Endothelial cell of umbilical vein (primary cell): ENCODE results near the gene PFKP. TPM values are rescaled to one million over a fixed set of nuclear protein-coding genes. Genes with fewer than 3 reads are reported as not detected.
A peak's percentile ranks its signal among the peaks of the same experiment; 100 is the strongest.

Source experiments
- BruUV-seq: library from RNA; stranded (reverse); fragments of 400-500 nt; replicated peaks from 2 replicates; lab custom pipeline; 2021; lab: Mats Ljungman, UMichigan
- CTCF ChIA-PET: fragments of 300-600, 350-600 bp; sonication (Branson Sonifier 250); formaldehyde crosslinking; loops from one replicate; lab custom pipeline; 2021; ENCODE audit warnings: antibody characterized with exemption, inconsistent platforms; lab: Charles Lee
- POLR2A ChIA-PET: fragments of 300-600, 350-600 bp; sonication (Branson Sonifier 250); formaldehyde crosslinking; loops from one replicate; lab custom pipeline; 2021; ENCODE audit warnings: antibody characterized with exemption, inconsistent platforms; lab: Charles Lee
- DNase-seq: peaks from one replicate; pipeline ENCODE4 v3.0.0-alpha.2; 2011; ENCODE audit warnings: low read depth, low spot score
- FAIRE-seq: peaks from 2 replicates; lab custom pipeline; 2011; peaks lifted over from hg19 to GRCh38; lab: Jason Lieb, UNC
- H2AFZ ChIP-seq: 2 replicates; pipeline ENCODE4 v1.6.0; 2012; ENCODE audit warnings: low read depth, low read length, control low read depth, inconsistent platforms
- H3K27ac ChIP-seq: 2 replicates; pipeline ENCODE4 v1.5.1; 2011; ENCODE audit warnings: low read depth, mild to moderate bottlenecking, control low read depth, low read length, moderate library complexity; ENCODE audit not compliant: insufficient read depth
- H3K27me3 ChIP-seq, 2 experiments: 2 replicates each; pipeline versions ENCODE4 v1.6.0 to v1.6.1; 2011; ENCODE audit warnings: low read length in 2 of 2, mixed read lengths in 1 of 2; ENCODE audit not compliant: control insufficient read depth in 2 of 2, insufficient read depth in 2 of 2
- H3K36me3 ChIP-seq, 2 experiments: 2 replicates in 1 of 2; 3 replicates in 1 of 2; pipeline ENCODE4 v1.5.1; 2011; ENCODE audit warnings: low read length in 2 of 2, mild to moderate bottlenecking in 1 of 2, moderate library complexity in 1 of 2; ENCODE audit not compliant: control insufficient read depth in 2 of 2, insufficient read depth in 2 of 2; ENCODE audit errors: extremely low read depth in 1 of 2
- H3K4me1 ChIP-seq: 3 replicates; pipeline ENCODE4 v1.5.1; 2011; ENCODE audit warnings: mild to moderate bottlenecking, low read length; ENCODE audit not compliant: control insufficient read depth, insufficient read depth; ENCODE audit errors: extremely low read depth
- H3K4me2 ChIP-seq: 2 replicates; pipeline ENCODE4 v1.6.1; 2011; ENCODE audit warnings: low read length, control low read depth, mixed read lengths; ENCODE audit not compliant: insufficient read depth
- H3K4me3 ChIP-seq, 3 experiments: fragments of 200-600 bp in 1 of 3; sonication (generic), shearing (Covaris generic) in 1 of 3; replicated peaks in 1 of 3; 2 replicates each; pipeline ENCODE4 v1.5.1; 2011 to 2016; ENCODE audit warnings: control low read depth in 3 of 3, low read length in 3 of 3, mild to moderate bottlenecking in 2 of 3, inconsistent platforms in 1 of 3, low read depth in 1 of 3, moderate library complexity in 1 of 3; ENCODE audit not compliant: insufficient read depth in 1 of 3
- H3K79me2 ChIP-seq: 2 replicates; pipeline ENCODE4 v1.6.0; 2012; ENCODE audit warnings: low read length, inconsistent platforms; ENCODE audit not compliant: control insufficient read depth, insufficient read depth
- H3K9ac ChIP-seq: replicated peaks from 2 replicates; pipeline ENCODE3; 2011; ENCODE audit warnings: low read length, control low read depth; ENCODE audit not compliant: insufficient read depth; ENCODE audit errors: extremely low read depth
- H3K9me1 ChIP-seq: replicated peaks from 3 replicates; pipeline ENCODE4 v1.6.0; 2011; ENCODE audit warnings: mild to moderate bottlenecking, low read length; ENCODE audit not compliant: control insufficient read depth, insufficient read depth; ENCODE audit errors: extremely low read depth
- H3K9me3 ChIP-seq: replicated peaks from 2 replicates; pipeline ENCODE4 v1.5.1; 2012; ENCODE audit warnings: low read length, inconsistent platforms; ENCODE audit not compliant: control insufficient read depth, insufficient read depth
- H4K20me1 ChIP-seq: replicated peaks from 2 replicates; pipeline ENCODE3; 2011; ENCODE audit warnings: mild to moderate bottlenecking, low read length; ENCODE audit not compliant: control insufficient read depth, insufficient read depth; ENCODE audit errors: extremely low read depth
- FOS ChIP-seq: IDR thresholded peaks from 2 replicates; pipeline ENCODE4 v1.6.1; 2011; ENCODE audit warnings: mild to moderate bottlenecking, low read length, moderate library complexity, borderline replicate concordance; ENCODE audit not compliant: insufficient read depth
- JUN ChIP-seq: IDR thresholded peaks from 2 replicates; pipeline ENCODE4 v1.6.1; 2011; ENCODE audit warnings: borderline replicate concordance, low read depth; ENCODE audit not compliant: insufficient read length, insufficient read depth
- POLR2AphosphoS5 ChIP-seq: IDR thresholded peaks from 2 replicates; pipeline ENCODE4 v1.6.1; 2012; ENCODE audit warnings: low read depth, mild to moderate bottlenecking, control low read depth, low read length, moderate library complexity; ENCODE audit not compliant: insufficient read depth
- dilution Hi-C: fragments of 300-500 bp; cut with MboI; formaldehyde crosslinking; loops from one replicate; pipeline ENCODE4 v1.15.0; 2019; ENCODE audit warnings: low sequenced_read_pairs; ENCODE audit not compliant: extremely low pct_ligation_motif_present
- intact Hi-C: fragments of 100-400 bp; cut with micrococcal nuclease; formaldehyde crosslinking; loops from one replicate; pipeline ENCODE4 v1.10.0; 2022
- polyA plus RNA-seq, 4 experiments: library from polyadenylated mRNA; depleted of rRNA in 3 of 4; stranded (reverse) in 3 of 4; unstranded in 1 of 4; fragments of >200 nt; gene quantifications; 2 replicates each; pipeline versions ENCODE4 v1.2.1 to v1.2.3, GENCODE V29; 2011 to 2012; ENCODE audit warnings: missing spikeins in 1 of 4
- total RNA-seq: library from RNA; stranded (reverse); gene quantifications from 2 replicates; pipeline ENCODE4 v1.2.3, GENCODE V29; 2021

Gene PFKP
- total and polyA plus RNA-seq, 2 donors (not counting 3 experiments of a cell fraction or from before 2014, with no cell fraction given): 185 to 359 TPM

DNA sequence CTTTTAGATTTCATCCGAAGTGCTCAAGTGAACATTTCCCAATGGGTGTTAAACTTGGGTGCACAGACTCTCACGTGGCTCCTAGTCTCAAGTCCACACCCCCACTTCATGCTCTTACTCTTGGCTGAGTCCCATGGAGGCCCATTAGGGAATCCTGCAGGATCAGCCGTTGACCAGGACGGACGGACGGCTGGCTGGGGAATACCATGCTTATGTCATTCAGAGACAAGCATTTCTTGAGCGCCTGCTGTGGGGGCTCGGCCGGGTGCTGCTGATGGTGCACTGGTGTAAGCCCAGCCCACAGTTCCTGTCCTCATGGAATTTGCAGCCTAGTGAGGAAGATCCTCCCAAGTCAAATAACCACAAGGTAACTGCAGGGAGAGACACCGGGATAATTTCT, 60.6 kb downstream of the PFKP start:
- no TSS peak for BruUV-seq
- dilution Hi-C loops (no loop called here), intact Hi-C loops (no loop called here)
- DNase-seq (no peak), FAIRE-seq (no peak)
- TF ChIP-seq JUN (no peak), POLR2AphosphoS5 (peak; percentile 1)
- H3K9ac ChIP-seq: no peak overlapping the region
- H3K79me2 ChIP-seq: peaks cover 20% of the 10 kb centered on the region
- H3K4me2 ChIP-seq: no peak overlapping the region
- H3K27ac ChIP-seq: no peak overlapping the region
- no peak overlapping the region for H3K4me3 ChIP-seq
- peaks cover 4% of the 10 kb centered on the region for H3K4me1 ChIP-seq
- H3K36me3 ChIP-seq: peaks cover 22 to 61% of the 10 kb centered on the region in 2 experiments
- POLR2A ChIA-PET: no interaction called here
- H3K9me3 ChIP-seq: no peaks in the 10 kb centered on the region
- H3K9me1 ChIP-seq: no peaks in the 10 kb centered on the region
- H2AFZ ChIP-seq: no peak overlapping the region
- no peaks in the 10 kb centered on the region for H3K27me3 ChIP-seq
- CTCF ChIA-PET: no interaction called here
- H4K20me1 ChIP-seq: no peaks in the 10 kb centered on the region

DNA sequence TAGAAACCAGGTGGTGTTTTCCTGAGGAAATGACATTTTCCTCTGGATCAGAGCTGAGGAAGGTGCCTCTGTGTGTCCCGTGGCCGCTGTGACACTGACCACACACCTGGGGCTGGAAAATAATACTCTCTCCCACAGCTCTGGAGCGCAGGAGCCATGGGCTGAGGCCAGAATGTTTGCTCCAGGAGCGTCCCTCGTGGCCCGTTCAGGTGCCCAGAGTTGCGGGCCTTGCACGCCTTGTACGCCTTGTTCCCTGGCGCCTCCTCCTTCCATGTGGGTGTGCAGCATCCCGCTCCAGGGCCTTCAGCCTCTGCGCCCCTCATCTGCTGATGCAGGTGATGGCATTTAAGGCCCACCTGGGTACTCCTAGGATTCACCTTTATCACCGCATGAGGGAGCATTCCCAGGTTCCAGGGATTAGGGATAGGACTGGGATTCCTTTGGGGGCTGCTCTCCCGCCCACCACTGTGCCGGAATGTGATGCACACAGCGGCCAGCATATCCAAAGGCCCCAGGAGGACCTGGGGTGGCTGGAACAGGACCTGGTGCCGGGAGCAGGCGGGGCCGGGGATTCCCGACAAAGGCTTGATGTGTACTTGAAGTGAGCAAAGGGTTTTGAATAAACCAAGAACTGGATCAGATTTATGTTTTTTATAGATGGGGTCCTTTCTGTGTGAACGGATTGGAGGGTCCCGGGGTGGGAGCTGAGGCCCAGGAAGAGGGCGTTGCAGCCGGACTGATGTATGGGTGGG, 61.2 kb downstream of the PFKP start:
- H2AFZ ChIP-seq: no peak overlapping the region
- H3K27ac ChIP-seq: no peak overlapping the region
- dilution Hi-C loops: no loop called here
- H4K20me1 ChIP-seq: no peaks in the 10 kb centered on the region
- TF ChIP-seq FOS (no peak), POLR2AphosphoS5 (peak; percentile 16)
- H3K9me3 ChIP-seq: no peaks in the 10 kb centered on the region
- H3K36me3 ChIP-seq: peaks cover 25 to 58% of the 10 kb centered on the region in 2 experiments
- H3K79me2 ChIP-seq: peaks cover 15% of the 10 kb centered on the region
- peaks cover 4% of the 10 kb centered on the region for H3K4me1 ChIP-seq
- ChIA-PET CTCF (no interaction called here), POLR2A (no interaction called here)
- DNase-seq (no peak), FAIRE-seq (no peak)
- no TSS peak for BruUV-seq
- no peak overlapping the region for H3K4me3 ChIP-seq
- no peak overlapping the region for H3K9ac ChIP-seq
- no peak overlapping the region for H3K4me2 ChIP-seq
- intact Hi-C loops: no loop called here
- H3K9me1 ChIP-seq: no peaks in the 10 kb centered on the region
- no peaks in the 10 kb centered on the region for H3K27me3 ChIP-seq
